ENCODE results near the gene IL15.

Gene IL15

GRCh38 chr4:141724646-141725045 lies 88.3 kb downstream of the IL15 start:
- Histone ChIP-seq H3K9me3 (ENCODE audit: insufficient read depth, low read length) (no peaks in the 10 kb centered on the region), H4K20me1 (ENCODE audit: low read depth, low read length) (no peaks in the 10 kb centered on the region)

GRCh38 chr4:141727420-141727819 lies 91.0 kb downstream of the IL15 start:
- H3K9me3 ChIP-seq (ENCODE audit: insufficient read depth, low read length), result no peaks in the 10 kb centered on the region
- H3K27ac ChIP-seq (ENCODE audit: low read depth, low read length), result no peak overlapping the region
- no peaks in the 10 kb centered on the region for H3F3A ChIP-seq (ENCODE audit: insufficient read depth)
- H3K9me2 ChIP-seq (replicated peaks; ENCODE audit: insufficient read depth, low read length), result no peaks in the 10 kb centered on the region
- no peak overlapping the region for H2AFZ ChIP-seq (ENCODE audit: low read depth, low read length, severe bottlenecking)
- no peaks in the 10 kb centered on the region for H4K20me1 ChIP-seq (ENCODE audit: low read depth, low read length)
- H3K36me3 ChIP-seq (ENCODE audit: low read length), result no peaks in the 10 kb centered on the region
- TF ChIP-seq EZH2phosphoT487 (conservative IDR thresholded peaks at IDR 0.05; ENCODE audit: low read length), result no peak
- no peak for TF ChIP-seq CTCF (IDR thresholded peaks at IDR 0.05; ENCODE audit: insufficient read depth, low read length, poor library complexity, severe bottlenecking)
- H3K4me2 ChIP-seq (ENCODE audit: low read depth, low read length, poor library complexity, severe bottlenecking), result no peak overlapping the region
- H3K79me2 ChIP-seq (ENCODE audit: insufficient read depth, low read length), result no peaks in the 10 kb centered on the region
- H3K9ac ChIP-seq (ENCODE audit: low read length), result no peak overlapping the region
- no peak overlapping the region for H3K4me3 ChIP-seq (ENCODE audit: insufficient read depth, low read length, poor library complexity, severe bottlenecking)
- no peaks in the 10 kb centered on the region for H3K27me3 ChIP-seq (ENCODE audit: low read length)

More at GRCh38 chr4:141724646-141725045, 88.3 kb downstream of the IL15 start:
- Histone ChIP-seq H3K36me3 (ENCODE audit: low read length) (no peaks in the 10 kb centered on the region), H3K4me3 (ENCODE audit: insufficient read depth, low read length, poor library complexity, severe bottlenecking) (no peak overlapping the region), H3K27me3 (ENCODE audit: low read length) (no peaks in the 10 kb centered on the region), H3F3A (ENCODE audit: insufficient read depth) (no peaks in the 10 kb centered on the region), H3K9ac (ENCODE audit: low read length) (no peak overlapping the region), H3K4me2 (ENCODE audit: low read depth, low read length, poor library complexity, severe bottlenecking) (no peak overlapping the region), H3K27ac (ENCODE audit: low read depth, low read length) (no peak overlapping the region), H2AFZ (ENCODE audit: low read depth, low read length, severe bottlenecking) (no peak overlapping the region), H3K9me2 (replicated peaks; ENCODE audit: insufficient read depth, low read length) (no peaks in the 10 kb centered on the region), H3K79me2 (ENCODE audit: insufficient read depth, low read length) (no peaks in the 10 kb centered on the region)
- TF ChIP-seq CTCF (IDR thresholded peaks at IDR 0.05; ENCODE audit: insufficient read depth, low read length, poor library complexity, severe bottlenecking), result no peak
- TF ChIP-seq EZH2phosphoT487 (conservative IDR thresholded peaks at IDR 0.05; ENCODE audit: low read length), result no peak

- no peak overlapping the region for H3K4me3 ChIP-seq (ENCODE audit: insufficient read depth, low read length, poor library complexity, severe bottlenecking)
- H3K9ac ChIP-seq (ENCODE audit: low read length), result no peak overlapping the region
- H4K20me1 ChIP-seq (ENCODE audit: low read depth, low read length), result no peaks in the 10 kb centered on the region
- no peaks in the 10 kb centered on the region for H3K27me3 ChIP-seq (ENCODE audit: low read length)
- no peak overlapping the region for H2AFZ ChIP-seq (ENCODE audit: low read depth, low read length, severe bottlenecking)
- H3K79me2 ChIP-seq (ENCODE audit: insufficient read depth, low read length), result no peaks in the 10 kb centered on the region
- H3K9me3 ChIP-seq (ENCODE audit: insufficient read depth, low read length), result no peaks in the 10 kb centered on the region
- H3K27ac ChIP-seq (ENCODE audit: low read depth, low read length), result no peak overlapping the region
- H3K36me3 ChIP-seq (ENCODE audit: low read length), result no peaks in the 10 kb centered on the region
- no peaks in the 10 kb centered on the region for H3F3A ChIP-seq (ENCODE audit: insufficient read depth)
- TF ChIP-seq CTCF (IDR thresholded peaks at IDR 0.05; ENCODE audit: insufficient read depth, low read length, poor library complexity, severe bottlenecking), result no peak
- TF ChIP-seq EZH2phosphoT487 (conservative IDR thresholded peaks at IDR 0.05; ENCODE audit: low read length), result no peak
- no peaks in the 10 kb centered on the region for H3K9me2 ChIP-seq (replicated peaks; ENCODE audit: insufficient read depth, low read length)
- H3K4me2 ChIP-seq (ENCODE audit: low read depth, low read length, poor library complexity, severe bottlenecking), result no peak overlapping the region
These were observed 94.4 kb downstream of the IL15 start for GRCh38 chr4:141730805-141731204.
